Endothelial cell of umbilical vein (primary cell): ENCODE measurements around the gene SIPA1L3. TPM values are rescaled to one million over a fixed set of nuclear protein-coding genes. Genes with fewer than 3 reads are reported as not detected.

Experiments used
- BruUV-seq: library from RNA; stranded (reverse); fragments of 400-500 nt; replicated peaks from 2 replicates; lab custom pipeline; 2021; lab: Mats Ljungman, UMichigan
- CTCF ChIA-PET: fragments of 300-600, 350-600 bp; sonication (Branson Sonifier 250); formaldehyde crosslinking; loops from one replicate; lab custom pipeline; 2021; ENCODE audit warnings: antibody characterized with exemption, inconsistent platforms; lab: Charles Lee
- POLR2A ChIA-PET: fragments of 300-600, 350-600 bp; sonication (Branson Sonifier 250); formaldehyde crosslinking; loops from one replicate; lab custom pipeline; 2021; ENCODE audit warnings: antibody characterized with exemption, inconsistent platforms; lab: Charles Lee
- DNase-seq: peaks from one replicate; pipeline ENCODE4 v3.0.0-alpha.2; 2011; ENCODE audit warnings: low read depth, low spot score
- FAIRE-seq: peaks from 2 replicates; lab custom pipeline; 2011; peaks lifted over from hg19 to GRCh38; lab: Jason Lieb, UNC
- H2AFZ ChIP-seq: 2 replicates; pipeline ENCODE4 v1.6.0; 2012; ENCODE audit warnings: low read depth, low read length, control low read depth, inconsistent platforms
- H3K27ac ChIP-seq: 2 replicates; pipeline ENCODE4 v1.5.1; 2011; ENCODE audit warnings: low read depth, mild to moderate bottlenecking, control low read depth, low read length, moderate library complexity; ENCODE audit not compliant: insufficient read depth
- H3K27me3 ChIP-seq, 2 experiments: 2 replicates each; pipeline versions ENCODE4 v1.6.0 to v1.6.1; 2011; ENCODE audit warnings: low read length in 2 of 2, mixed read lengths in 1 of 2; ENCODE audit not compliant: control insufficient read depth in 2 of 2, insufficient read depth in 2 of 2
- H3K36me3 ChIP-seq, 2 experiments: 2 replicates in 1 of 2; 3 replicates in 1 of 2; pipeline ENCODE4 v1.5.1; 2011; ENCODE audit warnings: low read length in 2 of 2, mild to moderate bottlenecking in 1 of 2, moderate library complexity in 1 of 2; ENCODE audit not compliant: control insufficient read depth in 2 of 2, insufficient read depth in 2 of 2; ENCODE audit errors: extremely low read depth in 1 of 2
- H3K4me1 ChIP-seq: 3 replicates; pipeline ENCODE4 v1.5.1; 2011; ENCODE audit warnings: mild to moderate bottlenecking, low read length; ENCODE audit not compliant: control insufficient read depth, insufficient read depth; ENCODE audit errors: extremely low read depth
- H3K4me2 ChIP-seq: 2 replicates; pipeline ENCODE4 v1.6.1; 2011; ENCODE audit warnings: low read length, control low read depth, mixed read lengths; ENCODE audit not compliant: insufficient read depth
- H3K4me3 ChIP-seq, 3 experiments: fragments of 200-600 bp in 1 of 3; sonication (generic), shearing (Covaris generic) in 1 of 3; replicated peaks in 1 of 3; 2 replicates each; pipeline ENCODE4 v1.5.1; 2011 to 2016; ENCODE audit warnings: control low read depth in 3 of 3, low read length in 3 of 3, mild to moderate bottlenecking in 2 of 3, inconsistent platforms in 1 of 3, low read depth in 1 of 3, moderate library complexity in 1 of 3; ENCODE audit not compliant: insufficient read depth in 1 of 3
- H3K79me2 ChIP-seq: 2 replicates; pipeline ENCODE4 v1.6.0; 2012; ENCODE audit warnings: low read length, inconsistent platforms; ENCODE audit not compliant: control insufficient read depth, insufficient read depth
- H3K9ac ChIP-seq: replicated peaks from 2 replicates; pipeline ENCODE3; 2011; ENCODE audit warnings: low read length, control low read depth; ENCODE audit not compliant: insufficient read depth; ENCODE audit errors: extremely low read depth
- H3K9me1 ChIP-seq: replicated peaks from 3 replicates; pipeline ENCODE4 v1.6.0; 2011; ENCODE audit warnings: mild to moderate bottlenecking, low read length; ENCODE audit not compliant: control insufficient read depth, insufficient read depth; ENCODE audit errors: extremely low read depth
- H3K9me3 ChIP-seq: replicated peaks from 2 replicates; pipeline ENCODE4 v1.5.1; 2012; ENCODE audit warnings: low read length, inconsistent platforms; ENCODE audit not compliant: control insufficient read depth, insufficient read depth
- H4K20me1 ChIP-seq: replicated peaks from 2 replicates; pipeline ENCODE3; 2011; ENCODE audit warnings: mild to moderate bottlenecking, low read length; ENCODE audit not compliant: control insufficient read depth, insufficient read depth; ENCODE audit errors: extremely low read depth
- CTCF ChIP-seq, 2 donors: IDR thresholded peaks; 1 replicate in 1 of 2; 2 replicates in 1 of 2; pipeline ENCODE4 v1.5.1; 2011; ENCODE audit warnings: low read length in 2 of 2, mild to moderate bottlenecking in 2 of 2, moderate library complexity in 2 of 2, control low read depth in 1 of 2, inconsistent platforms in 1 of 2, low read depth in 1 of 2; ENCODE audit not compliant: insufficient read depth in 1 of 2; ENCODE audit errors: extremely low read depth in 1 of 2
- FOS ChIP-seq: IDR thresholded peaks from 2 replicates; pipeline ENCODE4 v1.6.1; 2011; ENCODE audit warnings: mild to moderate bottlenecking, low read length, moderate library complexity, borderline replicate concordance; ENCODE audit not compliant: insufficient read depth
- MYC ChIP-seq: IDR thresholded peaks from one replicate; pipeline ENCODE4 v1.6.1; 2011; ENCODE audit warnings: mild to moderate bottlenecking, low read depth, low read length
- POLR2A ChIP-seq: IDR thresholded peaks from 2 replicates; pipeline ENCODE4 v1.6.1; 2012; ENCODE audit warnings: low read depth, mild to moderate bottlenecking, control low read depth, low read length
- dilution Hi-C: fragments of 300-500 bp; cut with MboI; formaldehyde crosslinking; loops from one replicate; pipeline ENCODE4 v1.15.0; 2019; ENCODE audit warnings: low sequenced_read_pairs; ENCODE audit not compliant: extremely low pct_ligation_motif_present
- intact Hi-C: fragments of 100-400 bp; cut with micrococcal nuclease; formaldehyde crosslinking; loops from one replicate; pipeline ENCODE4 v1.10.0; 2022
- polyA plus RNA-seq, 4 experiments: library from polyadenylated mRNA; depleted of rRNA in 3 of 4; stranded (reverse) in 3 of 4; unstranded in 1 of 4; fragments of >200 nt; gene quantifications; 2 replicates each; pipeline versions ENCODE4 v1.2.1 to v1.2.3, GENCODE V29; 2011 to 2012; ENCODE audit warnings: missing spikeins in 1 of 4
- total RNA-seq: library from RNA; stranded (reverse); gene quantifications from 2 replicates; pipeline ENCODE4 v1.2.3, GENCODE V29; 2021

Gene SIPA1L3
- total and polyA plus RNA-seq, 2 donors (not counting 3 experiments of a cell fraction or from before 2014, with no cell fraction given): 14.2 to 47.2 TPM

- dilution Hi-C loops: no loop called here
Measured at GRCh38 chr19:38190793-38191192, 283.8 kb downstream of the SIPA1L3 start.

More at GRCh38 chr19:38190793-38191192, 283.8 kb downstream of the SIPA1L3 start:
- Histone ChIP-seq H3K27ac (no peak overlapping the region), H3K9me1 (no peaks in the 10 kb centered on the region), H3K4me3 (no peak overlapping the region), H3K4me1 (no peaks in the 10 kb centered on the region), H3K4me2 (no peak overlapping the region), H3K79me2 (no peaks in the 10 kb centered on the region), H3K9ac (no peak overlapping the region), H3K36me3 (peaks cover 0 to 4% of the 10 kb centered on the region in 2 experiments), H4K20me1 (no peaks in the 10 kb centered on the region), H2AFZ (no peak overlapping the region), H3K9me3 (no peaks in the 10 kb centered on the region), H3K27me3 (no peaks in the 10 kb centered on the region)
- FAIRE-seq: no peak
- POLR2A ChIA-PET: no interaction called here
- DNase-seq: peak; percentile 26
- TF ChIP-seq POLR2A (no peak), FOS (no peak), MYC (no peak), CTCF (IDR thresholded peaks at IDR 0.05; ENCODE audit: extremely low read depth in 1 of 2, insufficient read depth in 1 of 2, low read depth in 1 of 2, low read length in 2 of 2) (no peak)
- intact Hi-C loops: no loop called here
- no TSS peak for BruUV-seq
- CTCF ChIA-PET: interaction anchor here (1.0 to 2.1 kb wide), 2 partner anchors 35 to 288 kb away, joined by 3 to 9 read pairs; no protein-coding TSS in a partner anchor
